ENCODE measurements around the gene ZWILCH.

The ZWILCH gene

GRCh38 chr15:66504563-66505429, at the start of gene ZWILCH, which contains the start of gene RPL4:
TSS of gene ZWILCH (plus strand) at chr15:66505326. CDS start at chr15:66505339, 13 bp downstream.
TSS of gene RPL4 (minus strand) at chr15:66504855. CDS start at chr15:66504790, 65 bp downstream.
- TF ChIP-seq NFIC (IDR thresholded peaks at IDR 0.05) (0 out of 2 replicates have a peak, but pooled peaks have one; percentile 39), EGR1 (IDR thresholded peaks at IDR 0.05) (0 out of 2 replicates have a peak, but pooled peaks have one; percentile 24), CREB1 (IDR thresholded peaks at IDR 0.05; ENCODE audit: low read depth) (peak; percentile 55), EP300 (IDR thresholded peaks at IDR 0.05; ENCODE audit: borderline replicate concordance) (no peak), TAF1 (IDR thresholded peaks at IDR 0.05; ENCODE audit: low read depth) (peak; percentile 95), REST (IDR thresholded peaks at IDR 0.05; ENCODE audit: low read depth) (no peak), TEAD4 (IDR thresholded peaks at IDR 0.05) (0 out of 2 replicates have a peak, but pooled peaks have one; percentile 24), ZBTB7A (IDR thresholded peaks at IDR 0.05; ENCODE audit: low read depth) (no peak), FOXM1 (IDR thresholded peaks at IDR 0.05; ENCODE audit: borderline replicate concordance, low read depth) (peak; percentile 29), YY1 (IDR thresholded peaks at IDR 0.05; ENCODE audit: low read depth) (peak; percentile 91), TCF12 (IDR thresholded peaks at IDR 0.05; ENCODE audit: low read depth) (peak; percentile 41; the same call in 1 of the 2 replicates)
- TF ChIP-seq, protein P1, sequence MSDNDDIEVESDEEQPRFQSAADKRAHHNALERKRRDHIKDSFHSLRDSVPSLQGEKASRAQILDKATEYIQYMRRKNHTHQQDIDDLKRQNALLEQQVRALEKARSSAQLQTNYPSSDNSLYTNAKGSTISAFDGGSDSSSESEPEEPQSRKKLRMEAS (IDR thresholded peaks at IDR 0.05): peak; percentile 91

- TF ChIP-seq EP300 (IDR thresholded peaks at IDR 0.05; ENCODE audit: borderline replicate concordance) (no peak), RAD21 (IDR thresholded peaks at IDR 0.05; ENCODE audit: low read depth) (no peak), TCF12 (IDR thresholded peaks at IDR 0.05; ENCODE audit: low read depth) (no peak), CREB1 (IDR thresholded peaks at IDR 0.05; ENCODE audit: low read depth) (no peak), REST (IDR thresholded peaks at IDR 0.05; ENCODE audit: low read depth) (no peak), FOXM1 (IDR thresholded peaks at IDR 0.05; ENCODE audit: borderline replicate concordance, low read depth) (no peak), EGR1 (IDR thresholded peaks at IDR 0.05) (no peak), TEAD4 (IDR thresholded peaks at IDR 0.05) (no peak), CEBPB (IDR thresholded peaks at IDR 0.05) (no peak), ZBTB7A (IDR thresholded peaks at IDR 0.05; ENCODE audit: low read depth) (no peak), TAF1 (IDR thresholded peaks at IDR 0.05; ENCODE audit: low read depth) (no peak), NFIC (IDR thresholded peaks at IDR 0.05) (no peak), YY1 (IDR thresholded peaks at IDR 0.05; ENCODE audit: low read depth) (no peak), USF1 (IDR thresholded peaks at IDR 0.05) (no peak)
- TF ChIP-seq, protein P1 (IDR thresholded peaks at IDR 0.05): no peak
These were observed 48.9 kb upstream of the ZWILCH start for GRCh38 chr15:66456211-66456610.

DNA sequence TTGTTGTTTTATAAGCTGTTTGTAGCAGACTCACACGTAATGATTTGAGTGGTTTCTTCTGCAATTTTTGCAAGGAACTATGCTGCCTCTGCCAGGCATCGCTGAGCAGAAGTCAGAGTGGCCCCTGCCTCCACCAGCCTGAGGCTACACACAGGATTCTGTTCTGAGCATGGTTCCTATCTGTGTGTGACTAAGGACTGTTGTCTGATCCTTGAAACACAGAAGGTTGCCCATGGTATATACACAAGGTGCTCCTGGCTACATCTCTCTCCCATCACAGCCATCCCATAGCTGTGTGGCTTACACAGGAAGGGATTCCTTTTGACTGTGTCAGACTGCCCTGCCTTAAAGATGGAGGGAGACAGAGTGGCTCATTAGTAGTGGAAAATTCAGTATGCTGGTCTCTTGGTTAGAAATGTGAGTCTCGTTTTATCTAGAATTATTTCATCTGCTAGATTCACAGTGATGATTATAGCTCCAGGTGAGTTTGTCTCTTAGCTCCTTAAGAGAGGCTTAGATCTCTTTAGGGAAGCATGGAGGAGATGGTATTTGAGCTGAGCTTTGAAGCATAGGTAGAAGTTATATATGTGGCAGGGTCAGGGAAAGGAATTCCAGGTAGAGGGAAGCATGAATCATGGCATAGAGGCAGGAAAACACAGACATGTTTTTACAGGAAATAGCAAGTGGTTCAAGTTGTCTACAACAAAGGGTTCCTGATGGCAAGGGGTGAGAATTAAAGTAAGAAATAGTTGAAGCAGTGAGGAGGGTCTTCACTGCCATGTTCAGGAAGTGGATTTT, 45.1 kb upstream of the ZWILCH start:
- TF ChIP-seq TCF12 (IDR thresholded peaks at IDR 0.05; ENCODE audit: low read depth) (no peak), EP300 (IDR thresholded peaks at IDR 0.05; ENCODE audit: borderline replicate concordance) (no peak), TAF1 (IDR thresholded peaks at IDR 0.05; ENCODE audit: low read depth) (no peak), ZBTB7A (IDR thresholded peaks at IDR 0.05; ENCODE audit: low read depth) (no peak), NFIC (IDR thresholded peaks at IDR 0.05) (no peak), EGR1 (IDR thresholded peaks at IDR 0.05) (no peak), TEAD4 (IDR thresholded peaks at IDR 0.05) (no peak), RAD21 (IDR thresholded peaks at IDR 0.05; ENCODE audit: low read depth) (no peak), USF1 (IDR thresholded peaks at IDR 0.05) (no peak), CREB1 (IDR thresholded peaks at IDR 0.05; ENCODE audit: low read depth) (no peak), FOXM1 (IDR thresholded peaks at IDR 0.05; ENCODE audit: borderline replicate concordance, low read depth) (no peak), YY1 (IDR thresholded peaks at IDR 0.05; ENCODE audit: low read depth) (no peak), CEBPB (IDR thresholded peaks at IDR 0.05) (no peak), REST (IDR thresholded peaks at IDR 0.05; ENCODE audit: low read depth) (no peak)
- TF ChIP-seq, protein P1 (IDR thresholded peaks at IDR 0.05): no peak
